GM18867 (cell line): Measurements from ENCODE around the gene PPP1R27.

ENCODE experiments used
- ATAC-seq: cut with Tn5 transposase; IDR thresholded peaks from one replicate; pipeline ENCODE4 v1.9.1; 2021; ENCODE audit warnings: mild to moderate bottlenecking, moderate library complexity; ENCODE audit not compliant: unreplicated experiment

Gene PPP1R27

GRCh38 chr17:81822996-81823819 lies 11.6 kb downstream of the PPP1R27 start:
- no peak for ATAC-seq

DNA sequence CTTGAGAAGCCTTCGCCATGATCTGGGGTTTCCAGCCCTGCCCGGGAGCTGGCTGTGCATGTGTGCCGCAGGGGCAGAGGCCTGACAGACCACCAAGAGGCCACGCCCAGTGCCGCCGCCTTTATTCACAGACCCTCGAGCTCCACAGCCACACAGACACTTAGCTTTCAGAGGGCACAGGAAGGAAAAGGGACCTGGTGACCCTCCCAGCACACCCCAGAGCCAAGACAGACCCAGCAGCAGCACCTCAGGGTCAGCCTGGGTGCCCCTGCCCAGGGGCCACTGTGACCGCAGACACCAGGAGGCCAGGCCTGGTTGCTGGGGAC lies 12.6 kb downstream of the PPP1R27 start:
- ATAC-seq = no peak

DNA sequence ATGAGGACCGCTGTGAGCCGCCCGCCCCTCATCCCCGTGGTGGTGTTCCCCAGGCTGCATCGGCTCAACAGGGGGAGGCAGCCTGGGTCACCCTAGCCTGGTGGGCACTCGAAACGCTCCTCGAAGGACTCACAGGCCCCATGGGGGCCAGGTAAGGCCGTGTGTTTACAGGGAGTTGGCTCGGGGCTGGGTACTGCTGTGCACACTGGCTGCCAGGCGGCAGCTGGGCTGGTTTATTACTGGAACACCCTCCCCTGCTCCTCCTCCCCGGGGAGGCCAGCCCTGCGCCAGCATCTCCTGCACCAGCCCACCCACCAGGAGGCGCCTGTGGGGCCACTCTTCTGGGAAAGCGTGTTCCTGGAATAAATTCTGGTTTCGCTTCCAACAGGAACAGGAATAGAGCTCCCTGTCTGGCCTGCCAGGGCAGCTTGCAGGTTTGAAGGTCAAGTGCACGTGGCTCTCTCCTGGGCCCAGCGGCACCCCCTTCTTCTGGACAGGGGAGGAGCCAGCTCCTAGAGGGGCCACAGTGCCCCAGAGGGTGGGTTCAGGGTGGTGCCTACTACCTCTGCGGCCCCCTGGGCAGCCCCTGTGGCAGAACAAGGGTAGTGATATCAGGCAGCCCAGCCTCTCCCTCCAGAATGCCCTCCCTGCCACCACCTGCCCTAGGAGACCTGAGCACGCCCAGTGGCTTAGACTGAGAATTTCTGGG lies 13.1 kb downstream of the PPP1R27 start:
- no peak for ATAC-seq

- no peak for ATAC-seq
These were observed 13.7 kb downstream of the PPP1R27 start for GRCh38 chr17:81821147-81821546.

GRCh38 chr17:81819708-81820107 lies 15.1 kb downstream of the PPP1R27 start:
- no peak for ATAC-seq

- ATAC-seq = no peak
These were observed 17.1 kb downstream of the PPP1R27 start for GRCh38 chr17:81817758-81818147.

GRCh38 chr17:81815646-81815986 lies 19.2 kb downstream of the PPP1R27 start:
- ATAC-seq = no peak

DNA sequence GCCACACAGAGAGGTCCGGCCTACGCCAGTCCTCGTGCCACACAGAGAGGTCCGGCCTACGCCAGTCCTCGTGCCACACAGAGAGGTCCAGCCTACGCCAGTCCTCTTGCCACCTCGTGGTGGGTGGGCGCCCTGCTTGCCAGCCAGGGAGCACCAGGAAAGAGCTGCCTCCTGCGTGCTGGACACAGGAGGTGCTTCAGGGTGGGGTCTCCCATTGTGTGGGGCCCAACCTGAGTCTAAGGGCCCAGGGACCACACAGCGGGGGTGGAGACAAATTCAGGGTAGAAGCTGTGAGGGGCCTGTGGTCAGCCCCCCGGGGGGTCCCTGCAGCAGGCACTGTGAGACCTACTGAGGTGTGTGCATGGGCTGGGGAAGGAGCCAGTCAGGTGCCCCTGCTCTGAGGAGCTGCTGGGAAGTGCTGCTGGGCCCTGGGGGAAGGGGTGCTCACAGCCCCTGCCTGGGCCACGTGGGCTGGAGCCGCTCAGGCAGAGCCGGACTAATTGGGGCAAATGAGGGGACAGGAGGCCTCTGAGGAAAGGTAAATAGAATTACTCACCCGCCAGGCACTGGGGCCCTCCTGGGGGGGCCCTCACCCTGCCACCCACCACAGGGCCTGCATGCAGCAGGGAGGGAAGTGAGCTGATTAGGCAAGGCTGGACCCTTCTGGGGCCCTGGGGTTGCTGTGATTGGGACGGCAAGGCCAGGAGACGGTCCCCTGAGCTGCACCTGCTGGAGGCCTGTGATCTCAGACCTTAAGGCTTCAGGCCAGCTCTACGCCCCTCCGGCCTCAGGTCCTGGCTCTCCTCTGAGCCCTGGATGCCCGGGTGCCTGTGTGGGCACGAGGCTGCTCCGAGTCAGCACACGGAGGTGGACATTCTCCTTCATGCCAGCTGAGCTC lies 19.9 kb downstream of the PPP1R27 start:
- ATAC-seq = no peak

DNA sequence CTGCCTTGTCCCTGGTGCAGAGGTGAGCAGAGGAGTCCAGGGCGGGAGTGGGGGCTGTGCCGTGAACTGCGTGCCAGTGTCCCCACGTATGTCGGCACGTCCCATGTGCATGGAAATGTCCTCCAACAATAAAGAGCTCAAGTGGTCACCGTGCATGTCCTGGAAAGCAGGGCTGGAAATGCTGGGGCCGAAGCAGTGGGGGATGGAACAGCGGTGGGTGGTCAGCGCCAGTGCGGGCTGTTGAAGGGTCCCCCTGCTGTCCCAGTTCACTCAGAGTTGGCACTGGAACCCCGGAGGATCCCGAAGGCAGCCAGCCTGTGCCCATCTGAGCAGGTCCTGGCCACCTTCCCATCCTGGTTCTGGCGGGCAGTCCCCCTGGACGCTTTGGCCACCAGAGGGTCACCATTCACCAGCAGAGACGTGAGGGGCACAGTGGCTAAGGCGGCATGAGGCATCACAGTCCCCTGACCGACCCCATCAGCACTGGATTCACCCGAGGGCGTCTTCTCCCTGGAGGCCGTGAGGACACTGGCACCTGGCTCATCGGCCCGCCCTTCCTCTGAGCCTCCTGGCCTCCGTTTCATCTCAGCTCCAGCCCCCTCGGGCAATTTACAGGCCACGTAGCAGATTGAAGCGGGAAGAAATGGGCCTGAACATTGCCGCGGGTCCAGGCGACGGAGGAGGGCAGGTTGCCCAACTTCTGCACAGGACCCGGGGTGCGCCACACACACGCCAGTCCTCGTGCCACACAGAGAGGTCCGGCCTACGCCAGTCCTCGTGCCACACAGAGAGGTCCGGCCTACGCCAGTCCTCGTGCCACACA lies 20.8 kb downstream of the PPP1R27 start:
- no peak for ATAC-seq

GRCh38 chr17:81813371-81813684 lies 21.5 kb downstream of the PPP1R27 start:
- no peak for ATAC-seq

DNA sequence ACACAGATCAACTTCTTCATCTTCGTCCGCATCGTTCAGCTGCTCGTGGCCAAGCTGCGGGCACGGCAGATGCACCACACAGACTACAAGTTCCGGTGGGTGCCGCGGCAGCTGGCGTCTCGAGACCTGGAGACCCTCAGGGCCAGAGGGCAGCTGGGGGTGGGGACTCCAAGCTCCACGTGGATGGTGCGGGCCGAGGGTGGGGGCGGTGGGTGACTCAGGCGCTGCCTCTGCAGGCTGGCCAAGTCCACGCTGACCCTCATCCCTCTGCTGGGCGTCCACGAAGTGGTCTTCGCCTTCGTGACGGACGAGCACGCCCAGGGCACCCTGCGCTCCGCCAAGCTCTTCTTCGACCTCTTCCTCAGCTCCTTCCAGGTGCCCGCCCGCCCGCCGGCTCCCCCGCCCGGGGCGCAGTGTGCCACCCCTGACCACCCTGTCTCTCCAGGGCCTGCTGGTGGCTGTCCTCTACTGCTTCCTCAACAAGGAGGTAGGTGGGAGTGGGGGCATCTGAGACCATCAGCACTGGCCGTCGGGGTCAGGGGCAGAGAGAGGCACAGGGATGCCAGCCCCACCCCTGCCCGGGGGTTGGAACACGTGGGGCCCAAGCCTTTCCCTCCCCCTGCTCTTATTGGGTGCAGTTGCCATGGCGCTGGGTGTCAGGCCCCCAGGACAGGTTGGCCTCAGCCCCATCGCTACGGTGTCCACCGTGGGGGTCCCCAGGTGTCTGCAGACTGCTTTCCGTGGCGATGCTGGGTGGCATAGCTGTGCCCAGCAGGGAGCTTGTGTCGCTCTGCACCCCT lies 22.1 kb downstream of the PPP1R27 start:
- no peak for ATAC-seq

DNA sequence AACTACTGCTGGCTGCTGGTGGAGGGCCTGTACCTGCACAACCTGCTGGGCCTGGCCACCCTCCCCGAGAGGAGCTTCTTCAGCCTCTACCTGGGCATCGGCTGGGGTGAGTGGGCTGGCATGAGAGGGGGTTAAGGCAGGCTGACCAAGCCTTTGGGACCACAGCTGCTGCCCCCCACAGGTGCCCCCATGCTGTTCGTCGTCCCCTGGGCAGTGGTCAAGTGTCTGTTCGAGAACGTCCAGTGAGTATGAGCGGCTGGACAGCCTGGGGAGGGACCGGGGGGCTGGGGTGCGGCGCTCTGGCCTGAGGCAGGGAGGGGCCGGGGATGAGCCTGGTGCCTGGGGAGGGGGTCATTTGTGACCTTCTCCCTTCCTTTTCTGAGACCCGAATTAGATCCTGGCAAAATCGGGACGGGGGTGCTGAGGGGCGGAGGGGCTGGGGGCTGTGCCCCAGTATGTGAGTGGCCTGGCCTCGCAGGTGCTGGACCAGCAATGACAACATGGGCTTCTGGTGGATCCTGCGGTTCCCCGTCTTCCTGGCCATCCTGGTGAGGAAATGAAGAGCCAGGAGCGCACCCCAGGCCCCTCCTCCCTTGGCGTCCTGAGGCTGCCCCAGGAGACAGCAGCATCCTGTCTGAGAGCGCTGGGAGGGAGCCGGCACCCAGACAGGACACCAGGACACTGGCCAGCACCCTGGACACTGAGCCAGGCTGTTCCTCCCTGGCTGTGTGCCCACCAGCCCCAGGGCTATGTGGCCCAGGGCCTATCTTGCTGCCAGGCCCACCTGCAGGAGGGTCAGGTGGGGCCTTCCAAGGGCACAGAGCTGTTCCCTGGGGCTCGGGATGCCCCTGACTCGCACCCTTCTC lies 22.9 kb downstream of the PPP1R27 start:
- ATAC-seq = no peak

DNA sequence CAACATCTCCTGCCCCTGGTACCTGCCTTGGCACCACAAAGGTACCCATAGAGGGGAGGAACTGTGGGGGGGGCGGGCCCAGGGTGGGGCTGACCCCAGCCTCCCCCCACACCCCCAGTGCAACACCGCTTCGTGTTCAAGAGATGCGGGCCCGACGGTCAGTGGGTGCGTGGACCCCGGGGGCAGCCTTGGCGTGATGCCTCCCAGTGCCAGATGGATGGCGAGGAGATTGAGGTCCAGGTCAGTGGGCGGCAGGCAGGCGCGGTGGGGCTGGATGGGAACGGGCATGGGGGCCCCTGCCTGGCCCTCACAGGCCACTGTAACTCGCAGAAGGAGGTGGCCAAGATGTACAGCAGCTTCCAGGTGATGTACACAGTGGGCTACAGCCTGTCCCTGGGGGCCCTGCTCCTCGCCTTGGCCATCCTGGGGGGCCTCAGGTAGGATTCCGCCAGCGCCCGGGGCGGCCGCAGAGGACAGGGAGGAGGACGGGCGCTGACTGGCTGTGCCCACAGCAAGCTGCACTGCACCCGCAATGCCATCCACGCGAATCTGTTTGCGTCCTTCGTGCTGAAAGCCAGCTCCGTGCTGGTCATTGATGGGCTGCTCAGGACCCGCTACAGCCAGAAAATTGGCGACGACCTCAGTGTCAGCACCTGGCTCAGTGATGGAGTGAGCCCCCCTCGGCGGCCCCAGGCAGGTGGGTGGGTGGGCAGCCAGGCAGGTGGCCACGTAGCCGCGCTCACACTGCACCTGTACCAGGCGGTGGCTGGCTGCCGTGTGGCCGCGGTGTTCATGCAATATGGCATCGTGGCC lies 23.8 kb downstream of the PPP1R27 start:
- ATAC-seq = no peak

DNA sequence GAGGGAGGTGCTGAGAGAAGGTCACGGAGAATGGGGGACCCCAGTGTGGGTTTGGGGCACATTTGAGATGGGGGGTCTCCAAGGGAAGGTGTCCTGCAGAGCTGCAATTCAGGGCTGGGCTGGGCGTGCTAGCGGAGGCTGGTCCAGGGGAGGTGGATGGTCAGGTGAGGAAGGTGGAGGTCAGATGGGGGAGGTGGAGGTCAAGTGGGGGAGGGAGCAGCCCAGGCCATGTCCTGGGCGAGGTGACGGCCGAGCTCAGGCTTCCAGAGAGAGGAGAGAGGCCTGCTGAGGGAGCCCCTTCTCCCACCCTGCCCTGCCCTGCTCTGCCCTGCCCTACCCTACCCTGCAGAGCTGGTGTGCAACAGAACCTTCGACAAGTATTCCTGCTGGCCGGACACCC lies 24.4 kb downstream of the PPP1R27 start:
- ATAC-seq = no peak

GRCh38 chr17:81809556-81809998 lies 25.3 kb downstream of the PPP1R27 start:
- no peak for ATAC-seq

GRCh38 chr17:81808778-81809555 lies 25.9 kb downstream of the PPP1R27 start:
- ATAC-seq = no peak

GRCh38 chr17:81807839-81808238 lies 27.0 kb downstream of the PPP1R27 start:
- ATAC-seq = no peak
